Stimulated activated effector memory CD8-positive, alpha-beta T cell treated with anti-CD3 and anti-CD28 coated beads, Interleukin-12 subunit alpha, Interleukin-12 subunit beta, amount 100 ng/mL, for 72 hours (primary cell): ENCODE data around the gene CCDC71.

Experiments
- ATAC-seq: fragments of 150-1000 bp; cut with Tn5 transposase; 2 replicates; pipeline ENCODE4 v1.10.0; 2021
- DNase-seq, 2 donors: peaks; one replicate each; pipeline ENCODE4 v3.0.0; 2021 to 2022; ENCODE audit warnings: low spot score in 2 of 2
- H3K27ac Mint-ChIP-seq: one replicate; pipeline ENCODE4 v1.8.0; 2022; ENCODE audit warnings: mild to moderate bottlenecking, mixed read lengths
- H3K36me3 Mint-ChIP-seq: one replicate; pipeline ENCODE4 v1.8.0; 2022; ENCODE audit warnings: mild to moderate bottlenecking, mixed read lengths
- H3K4me1 Mint-ChIP-seq: one replicate; pipeline ENCODE4 v1.8.0; 2022; ENCODE audit warnings: mixed read lengths
- H3K4me3 Mint-ChIP-seq: one replicate; pipeline ENCODE4 v1.8.0; 2022; ENCODE audit warnings: mild to moderate bottlenecking, mixed read lengths
- H3K9me3 Mint-ChIP-seq: one replicate; pipeline ENCODE4 v1.8.0; 2022; ENCODE audit warnings: mixed read lengths

CCDC71 gene

DNA sequence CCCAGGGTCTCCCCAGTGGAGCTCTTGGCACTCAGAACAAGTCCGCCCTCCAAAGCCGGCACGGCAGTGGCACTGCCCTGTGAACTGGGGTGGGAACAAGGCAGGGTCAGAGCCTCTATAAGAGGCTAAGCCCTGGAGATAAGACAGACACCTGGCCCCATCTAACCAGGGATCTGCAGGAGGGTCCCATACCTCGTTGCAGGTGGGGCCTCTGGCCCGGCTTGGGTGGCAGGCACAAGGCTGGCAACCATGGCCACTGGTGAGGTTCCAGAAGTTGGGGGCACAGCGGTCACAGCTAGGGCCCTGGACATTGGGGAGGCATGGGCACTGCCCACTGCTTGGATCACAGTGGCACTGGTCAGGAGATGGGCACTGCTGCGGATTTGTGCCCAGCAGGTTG is 41.9 kb downstream of the CCDC71 start:
- no peak for DNase-seq
- H3K4me3 Mint-ChIP-seq: no peak overlapping the region
- H3K36me3 Mint-ChIP-seq: peaks cover 3% of the 10 kb centered on the region
- H3K4me1 Mint-ChIP-seq: peaks cover 19% of the 10 kb centered on the region
- H3K9me3 Mint-ChIP-seq: no peaks in the 10 kb centered on the region
- ATAC-seq: no peak
- no peak overlapping the region for H3K27ac Mint-ChIP-seq

DNA sequence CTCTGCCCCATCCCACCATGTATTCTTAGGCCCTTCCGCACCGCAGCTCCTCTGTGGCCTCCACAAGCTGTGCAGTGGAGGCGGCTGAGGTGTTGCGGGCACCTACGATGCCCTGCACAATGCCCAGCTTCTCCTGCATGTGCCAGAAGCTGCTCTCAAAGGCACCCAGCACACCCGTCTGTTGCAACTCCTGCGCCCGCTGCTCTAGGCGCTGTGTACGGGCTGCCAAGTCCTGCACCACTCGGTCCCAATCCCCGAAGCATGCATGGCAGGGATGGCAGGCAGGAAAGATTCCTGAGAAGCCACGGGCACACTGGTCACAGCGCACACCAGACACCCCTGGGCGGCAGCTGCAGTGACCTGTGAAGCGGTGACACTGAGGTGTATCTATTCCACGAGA is 42.4 kb downstream of the CCDC71 start:
- no peak overlapping the region for H3K27ac Mint-ChIP-seq
- ATAC-seq: no peak

DNA sequence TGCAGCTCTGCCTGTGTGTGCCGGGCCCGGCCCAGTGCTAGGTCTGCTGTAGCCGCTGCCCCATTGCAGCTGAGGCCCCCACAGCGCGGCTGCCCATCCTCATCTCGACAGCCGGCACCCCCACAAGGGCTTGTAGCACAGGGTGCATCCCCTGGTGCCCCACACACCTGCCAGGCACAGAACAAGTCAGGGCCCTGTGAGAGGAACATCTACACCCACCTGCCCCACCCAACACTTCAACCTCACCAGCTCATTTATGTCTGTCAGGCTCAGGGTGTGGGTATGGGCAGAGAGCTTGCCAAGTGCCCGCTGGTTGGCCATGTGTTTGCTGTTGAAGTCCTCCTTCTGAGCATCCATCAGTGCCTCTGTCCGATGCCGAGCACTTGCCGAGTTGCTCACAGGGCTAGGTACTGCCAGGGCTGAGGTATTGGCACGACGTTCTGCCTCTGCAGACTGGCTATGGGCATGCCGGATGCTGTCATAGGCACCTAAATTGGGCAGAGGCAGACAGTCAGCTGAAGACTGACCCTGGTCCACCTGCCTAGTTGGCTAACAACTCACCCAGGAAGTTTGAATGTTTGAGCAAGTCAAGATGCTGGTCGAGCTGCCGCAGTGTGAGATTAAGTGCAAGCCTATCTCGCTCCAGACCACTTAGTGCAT is 43.1 kb downstream of the CCDC71 start:
- Mint-ChIP-seq H3K27ac (no peak overlapping the region), H3K9me3 (no peaks in the 10 kb centered on the region), H3K36me3 (peaks cover 15% of the 10 kb centered on the region), H3K4me3 (no peak overlapping the region), H3K4me1 (peaks cover 26% of the 10 kb centered on the region)
- ATAC-seq (no peak), DNase-seq (no peak)

More for the DNA sequence above, 42.4 kb downstream of the CCDC71 start:
- H3K4me1 Mint-ChIP-seq: peaks cover 25% of the 10 kb centered on the region
- no peaks in the 10 kb centered on the region for H3K9me3 Mint-ChIP-seq
- H3K4me3 Mint-ChIP-seq: no peak overlapping the region
- peaks cover 8% of the 10 kb centered on the region for H3K36me3 Mint-ChIP-seq
- DNase-seq: no peak

DNA sequence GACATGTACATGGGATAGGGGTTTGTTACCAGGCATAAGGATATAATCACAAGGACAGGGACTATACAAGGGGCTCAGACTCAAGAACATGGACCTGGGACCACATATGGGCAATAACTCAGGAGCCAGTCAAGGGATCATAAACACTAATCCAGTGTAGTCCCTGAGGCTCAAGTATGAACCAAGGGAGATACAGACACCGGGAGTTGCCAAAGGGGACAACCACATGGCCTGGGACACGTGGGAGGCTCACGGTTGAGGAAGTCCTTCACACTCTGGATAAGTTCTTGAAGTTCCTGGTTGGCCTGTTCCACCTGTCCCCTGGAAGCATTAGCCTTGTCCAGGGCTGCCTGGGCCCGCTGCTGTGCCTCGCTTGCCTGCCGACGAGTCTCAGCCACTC is 43.7 kb downstream of the CCDC71 start:
- ATAC-seq: no peak
- DNase-seq: no peak
- Mint-ChIP-seq H3K27ac (peak overlapping the region; percentile 79), H3K4me3 (no peak overlapping the region), H3K36me3 (peaks cover 20% of the 10 kb centered on the region), H3K4me1 (peaks cover 26% of the 10 kb centered on the region), H3K9me3 (no peaks in the 10 kb centered on the region)

DNA sequence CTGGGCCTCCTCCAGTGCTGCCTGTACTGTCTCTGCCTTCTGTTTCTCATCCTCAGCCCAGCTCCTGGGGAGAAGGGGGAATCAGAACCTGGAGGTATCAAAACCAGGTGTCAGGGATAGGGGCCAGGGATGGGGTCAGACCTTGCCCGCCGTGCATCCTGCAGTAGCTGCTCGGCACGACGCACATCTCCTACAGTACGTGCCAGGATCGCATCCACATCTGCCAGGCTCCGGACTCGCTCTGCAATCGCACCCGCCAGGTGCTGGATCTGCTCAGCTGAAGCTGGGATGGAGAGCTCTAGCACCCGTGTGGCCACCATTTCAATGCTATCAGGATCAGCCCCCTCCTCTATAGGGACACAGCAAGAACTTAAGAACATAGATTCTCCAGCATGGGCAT is 44.1 kb downstream of the CCDC71 start:
- peaks cover 25% of the 10 kb centered on the region for H3K36me3 Mint-ChIP-seq
- H3K27ac Mint-ChIP-seq: peak overlapping the region; percentile 79
- no peak for DNase-seq
- peaks cover 26% of the 10 kb centered on the region for H3K4me1 Mint-ChIP-seq
- peak overlapping the region; percentile 75 for H3K4me3 Mint-ChIP-seq
- no peak for ATAC-seq
- no peaks in the 10 kb centered on the region for H3K9me3 Mint-ChIP-seq

DNA sequence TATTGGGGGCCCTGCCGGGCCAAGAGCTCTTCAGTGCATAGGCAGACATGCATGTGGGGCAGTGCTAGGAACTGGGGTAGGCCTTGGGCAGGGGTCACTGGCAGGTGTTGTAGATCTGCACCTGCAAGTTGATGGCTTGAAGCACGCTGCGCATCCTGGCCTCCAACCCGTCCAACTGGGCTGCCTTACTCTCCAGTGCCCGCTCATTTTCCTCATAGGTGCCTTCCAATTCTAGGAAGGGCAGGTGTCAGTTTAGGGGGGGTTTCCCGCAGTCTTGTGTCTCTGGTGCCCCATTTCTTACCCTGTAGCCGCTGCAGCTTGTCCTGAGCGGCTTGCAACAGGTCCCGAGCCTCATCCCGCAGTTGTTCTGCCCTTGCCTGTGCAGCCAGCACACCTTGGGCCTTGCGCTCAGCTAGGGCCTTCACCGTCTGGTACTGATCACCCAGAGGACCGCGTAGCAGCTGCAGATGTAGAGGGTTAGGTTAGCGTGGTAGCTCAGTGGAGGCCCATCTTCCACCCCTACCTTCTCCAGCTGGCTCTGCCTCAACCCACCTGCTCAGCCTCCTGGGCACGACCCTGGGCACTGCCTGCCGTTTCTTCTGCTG is 44.9 kb downstream of the CCDC71 start:
- Mint-ChIP-seq H3K4me3 (peak overlapping the region; percentile 75), H3K36me3 (peaks cover 31% of the 10 kb centered on the region), H3K9me3 (no peaks in the 10 kb centered on the region), H3K27ac (peak overlapping the region; percentile 79), H3K4me1 (peaks cover 26% of the 10 kb centered on the region)
- no peak for DNase-seq
- no peak for ATAC-seq

DNA sequence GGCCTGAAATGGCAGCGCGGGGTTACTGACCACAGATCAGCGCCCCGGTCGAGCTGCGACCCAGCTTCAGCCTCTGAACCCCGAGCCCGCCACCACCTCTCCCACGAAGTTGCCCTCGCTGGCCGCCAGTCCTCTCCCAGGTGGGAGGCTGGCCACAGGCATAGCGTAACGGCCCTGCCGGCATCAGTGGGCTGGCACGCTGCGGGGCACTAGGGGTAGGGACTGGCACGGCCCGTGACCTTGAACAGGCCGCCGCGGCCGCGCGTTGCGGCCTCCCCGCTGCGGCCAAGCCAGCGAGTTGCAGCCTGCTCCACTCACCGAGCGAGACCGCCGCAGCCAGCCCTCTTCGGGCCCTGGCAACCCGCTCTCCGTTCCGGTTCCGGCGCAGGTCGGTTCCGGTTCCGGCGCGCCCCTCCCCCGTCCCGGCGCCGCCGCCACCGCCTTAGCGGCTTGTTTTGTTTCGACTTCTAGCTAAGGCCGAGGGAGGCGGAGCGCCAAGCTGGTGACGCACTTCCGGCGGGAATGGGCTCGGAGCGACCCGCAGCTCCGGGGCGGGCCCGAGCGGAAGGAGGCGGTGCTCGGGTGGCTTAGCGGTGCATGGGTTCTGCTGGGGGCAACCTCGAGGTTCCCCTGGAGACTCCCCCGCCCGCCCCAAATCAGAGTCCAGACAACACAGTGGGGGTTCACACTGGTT is 45.5 kb downstream of the CCDC71 start, which contains the start of gene USP19:
USP19 (minus strand) TSS at position 386 of the 694 bp plus-strand sequence. CDS start 1,678 bp downstream, outside the sequence.
- Mint-ChIP-seq H3K9me3 (no peaks in the 10 kb centered on the region), H3K4me3 (peak within 1 kb of the TSS; percentile 75), H3K4me1 (peaks cover 26% of the 10 kb centered on the region), H3K36me3 (peaks cover 38% of the 10 kb centered on the region), H3K27ac (peak within 1 kb of the TSS; percentile 79)
- ATAC-seq: peak; percentile 92
- DNase-seq: peak; percentile 83 to 94

DNA sequence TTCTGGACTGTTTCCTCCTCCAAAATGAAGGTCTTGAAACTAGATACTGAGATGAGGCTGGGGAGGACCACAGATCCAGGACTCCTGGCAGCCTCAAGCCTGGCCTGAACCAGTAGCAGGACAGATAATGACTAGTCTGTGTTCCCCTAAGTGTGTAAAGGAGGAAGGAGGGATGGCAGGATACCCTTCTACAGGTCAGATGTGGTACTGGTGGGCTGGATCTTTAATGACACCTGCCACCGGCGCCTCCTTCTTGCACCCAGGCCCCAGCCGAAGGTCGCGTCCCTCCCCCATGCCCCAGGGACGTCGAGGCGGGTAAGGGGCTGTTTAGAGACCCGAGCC is 46.1 kb downstream of the CCDC71 start:
- ATAC-seq: peak; percentile 3
- peak overlapping the region; percentile 79 for H3K27ac Mint-ChIP-seq
- DNase-seq: no peak
- peak overlapping the region; percentile 75 for H3K4me3 Mint-ChIP-seq
- peaks cover 26% of the 10 kb centered on the region for H3K4me1 Mint-ChIP-seq
- H3K9me3 Mint-ChIP-seq: no peaks in the 10 kb centered on the region
- peaks cover 43% of the 10 kb centered on the region for H3K36me3 Mint-ChIP-seq

DNA sequence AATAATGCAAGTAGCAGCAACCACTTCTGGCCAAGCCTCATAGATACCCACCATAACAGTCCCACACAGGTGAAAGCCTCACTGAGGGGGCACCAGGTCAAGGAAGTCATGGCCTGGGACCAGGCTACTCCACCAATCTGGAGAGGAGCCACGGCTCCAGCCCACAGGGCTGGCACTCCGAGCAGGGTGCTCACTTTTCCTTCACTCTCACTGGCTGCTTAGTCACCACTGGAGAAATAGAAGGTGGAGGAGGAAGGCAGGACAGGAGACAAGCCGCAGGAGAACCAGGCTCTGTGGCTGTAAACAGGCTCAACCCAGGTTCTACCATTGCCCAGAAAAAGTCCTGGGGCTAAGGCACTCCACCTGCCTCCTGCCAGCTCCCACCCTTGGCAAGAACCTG is 46.7 kb downstream of the CCDC71 start:
- H3K4me3 Mint-ChIP-seq: peak overlapping the region; percentile 75
- DNase-seq (no peak), ATAC-seq (no peak)
- H3K9me3 Mint-ChIP-seq: no peaks in the 10 kb centered on the region
- peaks cover 26% of the 10 kb centered on the region for H3K4me1 Mint-ChIP-seq
- peak overlapping the region; percentile 79 for H3K27ac Mint-ChIP-seq
- peaks cover 46% of the 10 kb centered on the region for H3K36me3 Mint-ChIP-seq

DNA sequence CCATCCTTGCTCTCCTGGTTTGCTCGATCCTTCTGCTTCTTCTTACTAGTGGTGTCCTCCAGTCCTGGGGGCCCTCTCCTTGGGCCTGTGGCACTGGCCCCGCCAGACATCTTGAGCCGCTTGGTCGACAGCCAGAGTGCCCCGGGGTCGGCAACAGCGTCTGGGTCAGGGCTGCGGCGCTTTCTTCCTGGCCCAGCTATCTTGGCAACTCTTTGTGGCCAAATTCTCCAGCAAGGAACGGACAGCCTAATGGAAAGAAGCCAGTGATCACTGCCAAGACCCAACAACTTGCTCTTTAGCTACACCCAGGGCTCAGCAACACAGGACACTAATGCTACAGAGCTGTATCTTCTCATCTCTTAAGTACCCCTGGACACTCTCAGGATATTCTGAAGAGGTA is 47.1 kb downstream of the CCDC71 start:
- Mint-ChIP-seq H3K4me1 (peaks cover 26% of the 10 kb centered on the region), H3K27ac (no peak overlapping the region)

More for the DNA sequence above, 47.1 kb downstream of the CCDC71 start:
- no peaks in the 10 kb centered on the region for H3K9me3 Mint-ChIP-seq
- H3K36me3 Mint-ChIP-seq: peaks cover 46% of the 10 kb centered on the region
- no peak for ATAC-seq
- no peak for DNase-seq
- H3K4me3 Mint-ChIP-seq: peak overlapping the region; percentile 75
